Measurements from ENCODE around the gene FOXJ2. TPM values are rescaled to one million over a fixed set of nuclear protein-coding genes. Genes with fewer than 3 reads are reported as not detected.
"Not testable (repeated sequence)": the region's sequence is repeated elsewhere in the genome, so short reads cannot be mapped to it uniquely, and the experiment has no call there.

Gene FOXJ2
- total RNA-seq, 1 donor from 2014 or later: 24.8 TPM

DNA sequence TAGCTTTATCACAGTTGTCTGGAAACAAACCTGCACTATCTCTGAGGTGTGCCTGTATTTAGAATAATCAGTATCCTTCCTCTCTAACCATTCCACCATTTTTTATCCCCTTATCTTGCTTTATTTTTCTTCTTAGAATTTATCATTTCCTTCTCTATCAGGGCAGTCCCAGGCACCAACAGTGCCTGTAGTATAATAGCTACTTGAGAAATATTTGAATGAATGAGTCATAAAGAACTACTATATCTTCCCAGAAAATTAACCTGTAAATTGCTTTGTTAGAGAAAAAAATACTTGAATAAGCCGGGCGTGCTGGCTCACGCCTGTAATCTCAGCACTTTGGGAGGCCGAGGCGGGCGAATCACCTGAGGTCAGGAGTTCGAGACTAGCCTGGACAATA, 21.2 kb upstream of the FOXJ2 start:
- Histone ChIP-seq H3K27me3 (no peaks in the 10 kb centered on the region), H3K27ac (no peak overlapping the region), H3K36me3 (no peaks in the 10 kb centered on the region), H3K9me3 (no peaks in the 10 kb centered on the region), H3K4me3 (no peak overlapping the region), H3K4me1 (no peaks in the 10 kb centered on the region)
- intact Hi-C loops (cut with DNase I): no loop called here
- TF ChIP-seq, protein P1, sequence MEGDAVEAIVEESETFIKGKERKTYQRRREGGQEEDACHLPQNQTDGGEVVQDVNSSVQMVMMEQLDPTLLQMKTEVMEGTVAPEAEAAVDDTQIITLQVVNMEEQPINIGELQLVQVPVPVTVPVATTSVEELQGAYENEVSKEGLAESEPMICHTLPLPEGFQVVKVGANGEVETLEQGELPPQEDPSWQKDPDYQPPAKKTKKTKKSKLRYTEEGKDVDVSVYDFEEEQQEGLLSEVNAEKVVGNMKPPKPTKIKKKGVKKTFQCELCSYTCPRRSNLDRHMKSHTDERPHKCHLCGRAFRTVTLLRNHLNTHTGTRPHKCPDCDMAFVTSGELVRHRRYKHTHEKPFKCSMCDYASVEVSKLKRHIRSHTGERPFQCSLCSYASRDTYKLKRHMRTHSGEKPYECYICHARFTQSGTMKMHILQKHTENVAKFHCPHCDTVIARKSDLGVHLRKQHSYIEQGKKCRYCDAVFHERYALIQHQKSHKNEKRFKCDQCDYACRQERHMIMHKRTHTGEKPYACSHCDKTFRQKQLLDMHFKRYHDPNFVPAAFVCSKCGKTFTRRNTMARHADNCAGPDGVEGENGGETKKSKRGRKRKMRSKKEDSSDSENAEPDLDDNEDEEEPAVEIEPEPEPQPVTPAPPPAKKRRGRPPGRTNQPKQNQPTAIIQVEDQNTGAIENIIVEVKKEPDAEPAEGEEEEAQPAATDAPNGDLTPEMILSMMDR (IDR thresholded peaks at IDR 0.05): no peak
- TF ChIP-seq POLR2AphosphoS5 (IDR thresholded peaks at IDR 0.05; ENCODE audit: insufficient read depth in 1 of 2, low read depth in 1 of 2): no peak
- TF ChIP-seq POLR2A (IDR thresholded peaks at IDR 0.05): no peak
- DNase-seq (ENCODE audit: extremely low spot score in 2 of 2): no peak

GRCh38 chr12:8012651-8013309, 19.7 kb upstream of the FOXJ2 start:
- no peak overlapping the region for H3K27ac ChIP-seq
- intact Hi-C loops (cut with DNase I): no loop called here

DNA sequence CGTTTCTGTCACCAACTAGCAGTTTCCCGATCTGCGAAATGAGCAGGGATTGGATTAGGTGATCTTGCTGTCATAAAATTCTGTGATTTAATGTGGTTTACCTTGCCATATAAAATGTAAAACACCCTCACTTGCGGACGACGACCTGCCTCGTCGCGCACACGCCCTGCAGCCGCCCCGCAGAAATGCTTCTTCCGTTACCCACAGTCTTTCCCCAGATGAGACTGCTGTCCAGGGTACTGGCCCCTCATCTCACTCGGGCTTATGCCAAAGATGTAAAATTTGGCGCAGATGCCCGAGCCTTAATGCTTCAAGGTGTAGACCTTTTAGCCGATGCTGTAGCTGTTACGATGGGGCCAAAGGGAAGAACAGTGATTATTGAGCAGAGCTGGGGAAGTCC, 17.7 kb upstream of the FOXJ2 start:
- no peaks in the 10 kb centered on the region for H3K9me3 ChIP-seq
- no peaks in the 10 kb centered on the region for H3K36me3 ChIP-seq
- H3K27ac ChIP-seq: no peak overlapping the region
- DNase-seq (ENCODE audit: extremely low spot score in 2 of 2): no peak
- peaks cover 6% of the 10 kb centered on the region for H3K4me1 ChIP-seq
- H3K27me3 ChIP-seq: peaks cover 8% of the 10 kb centered on the region
- intact Hi-C loops (cut with DNase I): no loop called here
- no peak overlapping the region for H3K4me3 ChIP-seq
- TF ChIP-seq, protein P1 (IDR thresholded peaks at IDR 0.05): no peak
- TF ChIP-seq POLR2AphosphoS5 (IDR thresholded peaks at IDR 0.05; ENCODE audit: insufficient read depth in 1 of 2, low read depth in 1 of 2): no peak
- TF ChIP-seq POLR2A (IDR thresholded peaks at IDR 0.05): no peak

More at GRCh38 chr12:8012651-8013309, 19.7 kb upstream of the FOXJ2 start:
- Histone ChIP-seq H3K4me1 (no peaks in the 10 kb centered on the region), H3K9me3 (no peaks in the 10 kb centered on the region), H3K4me3 (no peak overlapping the region), H3K27me3 (peaks cover under 1% of the 10 kb centered on the region), H3K36me3 (no peaks in the 10 kb centered on the region)
- TF ChIP-seq, protein P1 (IDR thresholded peaks at IDR 0.05): no peak
- TF ChIP-seq POLR2AphosphoS5 (IDR thresholded peaks at IDR 0.05; ENCODE audit: insufficient read depth in 1 of 2, low read depth in 1 of 2) (no peak), POLR2A (IDR thresholded peaks at IDR 0.05) (no peak)
- DNase-seq (ENCODE audit: extremely low spot score in 2 of 2): no peak

- H3K27me3 ChIP-seq; intact Hi-C loops (cut with DNase I); H3K9me3 ChIP-seq; H3K4me1 ChIP-seq; H3K36me3 ChIP-seq; DNase-seq (ENCODE audit: extremely low spot score in 2 of 2); H3K27ac ChIP-seq: not testable (repeated sequence)
- peak overlapping the region in 1 of 2 donors; percentile 36 for H3K4me3 ChIP-seq
Observed at GRCh38 chr12:8018213-8018612, 14.3 kb upstream of the FOXJ2 start.

DNA sequence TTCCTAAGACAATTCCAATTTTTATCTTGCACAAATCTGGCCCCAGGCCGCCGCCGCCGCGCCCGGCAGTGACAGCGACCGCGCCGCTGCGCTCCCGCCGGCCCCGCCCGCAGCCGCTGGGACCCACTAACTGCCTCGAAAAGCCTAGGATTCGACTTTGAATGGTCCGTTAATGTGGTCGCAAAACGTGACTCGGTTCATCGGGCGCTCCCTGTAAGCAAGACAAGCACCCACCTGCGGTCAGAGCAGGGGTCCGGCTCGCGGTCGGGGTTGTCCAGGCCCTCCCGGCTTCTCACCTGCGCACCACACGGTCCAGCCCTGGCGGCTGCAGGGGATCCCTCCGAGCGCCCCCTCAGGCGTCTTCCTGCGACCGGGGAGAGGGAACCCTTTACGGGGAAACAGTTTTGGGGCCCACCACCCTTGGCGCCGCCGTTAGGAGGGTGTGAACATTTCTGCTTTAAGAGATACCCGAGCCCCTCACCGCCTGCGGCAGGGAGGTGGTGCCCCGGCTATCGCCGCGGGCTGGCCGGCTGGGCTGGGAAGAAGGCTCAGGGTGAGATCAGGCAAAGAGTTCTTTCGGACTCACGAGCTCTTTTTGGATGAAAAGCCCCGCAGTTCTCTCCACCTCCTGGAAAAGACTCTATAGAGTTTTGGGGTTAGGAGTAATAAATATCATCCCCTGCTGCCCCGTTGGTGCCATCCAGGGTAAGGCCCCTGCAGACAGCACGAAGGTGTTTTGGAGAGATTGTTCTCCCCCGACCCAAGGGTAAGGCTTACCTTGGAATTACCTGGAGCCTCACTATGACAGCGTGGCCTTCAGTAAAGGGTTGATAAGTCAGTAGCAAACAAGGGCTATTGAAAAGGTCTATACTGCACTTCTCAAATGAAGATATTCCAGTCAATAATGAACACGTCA, 13.6 kb upstream of the FOXJ2 start:
- TF ChIP-seq POLR2AphosphoS5 (IDR thresholded peaks at IDR 0.05; ENCODE audit: insufficient read depth in 1 of 2, low read depth in 1 of 2) (no peak), POLR2A (IDR thresholded peaks at IDR 0.05) (no peak)
- TF ChIP-seq, protein P1 (IDR thresholded peaks at IDR 0.05): no peak
- Histone ChIP-seq H3K4me1 (peaks cover 6% of the 10 kb centered on the region), H3K27me3 (peaks cover 8% of the 10 kb centered on the region), H3K27ac (no peak overlapping the region), H3K36me3 (no peaks in the 10 kb centered on the region), H3K4me3 (peak overlapping the region; percentile 24 to 36), H3K9me3 (no peaks in the 10 kb centered on the region)
- intact Hi-C loops (cut with DNase I): no loop called here
- no peak for DNase-seq (ENCODE audit: extremely low spot score in 2 of 2)
